ENCODE results near the gene LRRC58.

- TF ChIP-seq ZNF704 (tag by site-specific recombination; IDR thresholded peaks at IDR 0.05) = no peak
- TF ChIP-seq ZBTB10 (tag by site-specific recombination; IDR thresholded peaks at IDR 0.05) = no peak
- no peak for TF ChIP-seq CTCF (tag by site-specific recombination; IDR thresholded peaks at IDR 0.05)
- no peak for TF ChIP-seq BCL11B (tag by site-specific recombination; IDR thresholded peaks at IDR 0.05; ENCODE audit: low read depth)
- TF ChIP-seq ZNF174 (tag by site-specific recombination; IDR thresholded peaks at IDR 0.05) = no peak
- TF ChIP-seq IKZF3 (tag by site-specific recombination; IDR thresholded peaks at IDR 0.05) = no peak
- TF ChIP-seq ZNF133 (tag by site-specific recombination; IDR thresholded peaks at IDR 0.05) = no peak
- TF ChIP-seq ZBTB8A (tag by site-specific recombination; IDR thresholded peaks at IDR 0.05) = no peak
- no peak for TF ChIP-seq YY1 (tag by site-specific recombination; IDR thresholded peaks at IDR 0.05)
- TF ChIP-seq ZNF639 (tag by site-specific recombination; IDR thresholded peaks at IDR 0.05) = no peak
Measured at GRCh38 chr3:120300971-120301370, 48.2 kb downstream of the LRRC58 start.

All from HEK293 (cell line).